GM12891 (cell line): Measurements from ENCODE around the gene DGKI.

Experiments
- DNase-seq: peaks from one replicate; pipeline ENCODE4 v3.0.0; 2011; ENCODE audit warnings: low spot score; ENCODE audit not compliant: insufficient read length
- FAIRE-seq: peaks from 2 replicates; lab custom pipeline; 2011; peaks lifted over from hg19 to GRCh38; lab: Jason Lieb, UNC
- PAX5 ChIP-seq: IDR thresholded peaks from 2 replicates; pipeline ENCODE4 v1.6.1; 2011; ENCODE audit warnings: low read length, moderate library complexity, mild to moderate bottlenecking; ENCODE audit not compliant: insufficient read depth, severe bottlenecking
- POLR2A ChIP-seq: IDR thresholded peaks from 2 replicates; pipeline ENCODE4 v1.6.1; 2011; ENCODE audit warnings: low read depth, low read length, control low read depth
- POLR2AphosphoS5 ChIP-seq: IDR thresholded peaks from 2 replicates; pipeline ENCODE4 v1.6.1; 2011; ENCODE audit warnings: low read depth, low read length, control low read depth
- POU2F2 ChIP-seq: IDR thresholded peaks from 2 replicates; pipeline ENCODE4 v1.6.1; 2011; ENCODE audit warnings: low read depth, mild to moderate bottlenecking, control low read depth, low read length, moderate library complexity
- SPI1 ChIP-seq: IDR thresholded peaks from 2 replicates; pipeline ENCODE4 v1.6.1; 2011; ENCODE audit warnings: low read depth, low read length, control low read depth
- TAF1 ChIP-seq: IDR thresholded peaks from 2 replicates; pipeline ENCODE4 v1.6.1; 2011; ENCODE audit warnings: low read depth, low read length, control low read depth

The DGKI gene

DNA sequence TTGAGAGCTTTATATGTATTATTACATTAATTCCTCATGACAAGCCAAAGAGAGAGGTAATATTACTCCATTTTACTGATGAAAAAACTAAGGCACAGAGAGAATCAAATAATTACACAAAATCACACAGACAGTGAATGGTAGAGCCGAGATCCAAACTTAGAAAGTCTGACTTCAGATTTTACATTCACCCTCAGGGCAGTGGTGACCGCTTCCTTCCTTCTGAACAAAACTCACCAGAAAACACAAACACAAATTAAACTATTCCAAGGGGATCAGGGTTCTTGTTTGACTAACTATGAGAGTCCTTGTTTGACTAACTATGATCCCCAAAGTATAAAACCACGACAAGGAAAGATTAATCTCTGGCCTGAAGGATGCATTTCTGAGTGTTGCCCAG is 435.3 kb downstream of the DGKI start:
- no peak for TF ChIP-seq PAX5
- no peak for TF ChIP-seq SPI1
- no peak for TF ChIP-seq POU2F2
- no peak for TF ChIP-seq POLR2AphosphoS5
- TF ChIP-seq TAF1: no peak
- TF ChIP-seq POLR2A: no peak
- FAIRE-seq (no peak), DNase-seq (no peak)

DNA sequence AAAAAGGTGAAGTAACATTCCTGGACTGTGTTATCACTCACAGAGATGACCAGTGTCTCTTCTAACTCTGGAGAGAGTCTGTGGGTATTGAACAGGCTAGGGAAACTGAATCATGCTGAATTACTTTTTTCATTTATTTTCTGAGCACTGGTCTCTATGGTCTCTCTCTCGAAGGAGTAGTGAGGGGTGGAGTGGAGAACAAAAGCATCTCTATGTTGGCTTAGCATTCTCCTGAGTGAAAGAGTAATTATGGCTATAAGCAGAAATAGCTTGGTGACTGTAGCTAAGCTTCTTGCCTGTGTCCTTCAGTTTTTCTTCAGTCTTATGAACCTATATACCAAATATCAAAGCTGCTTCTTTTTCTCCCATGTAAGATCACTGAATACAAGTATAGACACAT is 438.6 kb downstream of the DGKI start:
- DNase-seq (no peak), FAIRE-seq (no peak)
- TF ChIP-seq TAF1 (no peak), POLR2A (no peak), POU2F2 (no peak), POLR2AphosphoS5 (no peak), PAX5 (no peak), SPI1 (no peak)

DNA sequence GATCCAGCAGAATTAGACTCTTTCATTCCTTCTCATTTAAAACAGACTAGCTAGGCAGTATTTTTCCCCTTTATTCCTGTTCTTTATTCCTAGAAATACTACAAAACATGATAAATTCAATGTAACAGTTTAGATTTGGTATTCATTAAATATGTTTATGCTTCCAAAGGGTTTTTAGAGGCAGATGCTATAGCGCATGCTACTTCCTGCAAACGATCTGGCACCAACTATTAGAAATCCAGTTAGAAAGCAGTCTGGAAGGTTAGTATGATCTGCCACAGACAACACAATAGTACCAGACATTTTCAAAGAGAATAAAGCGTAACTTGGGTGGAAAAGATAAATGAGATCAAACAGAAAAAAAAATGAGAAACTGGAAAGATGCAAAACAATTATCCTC is 439.7 kb downstream of the DGKI start:
- FAIRE-seq: no peak
- DNase-seq: no peak
- TF ChIP-seq POLR2A: no peak
- no peak for TF ChIP-seq SPI1
- TF ChIP-seq POU2F2: no peak
- no peak for TF ChIP-seq POLR2AphosphoS5
- TF ChIP-seq PAX5: no peak
- no peak for TF ChIP-seq TAF1

DNA sequence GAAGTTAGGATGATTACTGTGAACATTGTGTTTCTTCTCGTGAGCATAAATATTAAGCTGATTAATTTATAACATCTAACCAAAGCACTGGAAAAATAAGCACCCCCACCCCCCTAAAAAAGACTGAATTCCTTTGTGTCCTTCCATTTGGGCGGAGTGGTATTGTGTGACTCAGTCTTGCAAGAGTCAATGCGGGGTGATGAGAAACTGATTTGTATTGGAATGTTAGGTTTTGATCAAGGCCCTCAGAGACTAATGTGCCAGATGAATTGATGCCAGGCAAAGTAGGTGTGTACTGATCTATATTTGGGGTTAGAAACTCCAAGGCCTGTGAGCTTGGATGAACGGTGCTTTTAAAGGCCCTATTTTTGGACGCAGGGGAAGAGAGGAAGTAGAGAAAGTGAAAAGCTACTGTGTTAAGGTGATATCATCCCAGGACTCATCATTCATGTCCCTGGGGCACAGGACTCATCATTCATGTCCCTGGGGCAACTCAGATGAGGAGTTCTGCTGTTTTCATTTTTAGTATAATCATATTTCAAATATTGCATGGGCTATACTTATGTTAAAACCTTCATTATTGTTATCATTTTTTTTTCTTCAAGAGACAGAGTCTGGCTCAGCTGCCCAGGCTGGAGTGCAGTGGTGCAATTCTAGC is 442.0 kb downstream of the DGKI start:
- TF ChIP-seq TAF1: no peak
- no peak for TF ChIP-seq POU2F2
- FAIRE-seq (no peak), DNase-seq (no peak)

DNA sequence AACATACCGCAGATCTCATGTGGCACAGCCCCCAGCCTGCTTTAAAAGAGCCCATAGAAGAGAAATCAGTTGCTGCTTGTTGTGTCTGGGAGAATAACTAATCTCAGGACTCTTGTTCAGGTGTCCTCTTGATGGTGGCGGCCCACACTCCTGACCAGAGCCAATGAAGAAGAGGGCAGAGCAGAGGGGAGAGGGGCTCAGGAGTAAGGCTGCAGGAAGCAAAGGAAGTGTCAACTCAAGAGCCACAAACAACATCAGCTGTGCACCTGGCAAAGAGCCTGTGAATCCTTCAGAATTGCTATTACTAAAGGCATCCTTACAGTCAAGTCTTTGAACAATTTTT is 443.4 kb downstream of the DGKI start:
- TF ChIP-seq PAX5 (no peak), POU2F2 (no peak), POLR2AphosphoS5 (no peak), POLR2A (no peak), TAF1 (no peak), SPI1 (no peak)
- DNase-seq: no peak
- no peak for FAIRE-seq

- TF ChIP-seq TAF1 (no peak), POLR2A (no peak), POLR2AphosphoS5 (no peak), SPI1 (no peak), POU2F2 (no peak), PAX5 (no peak)
- DNase-seq (no peak), FAIRE-seq (no peak)
These were observed 444.0 kb downstream of the DGKI start for GRCh38 chr7:137402536-137403352.

- TF ChIP-seq POLR2AphosphoS5 (no peak), POLR2A (no peak), SPI1 (no peak), POU2F2 (no peak), TAF1 (no peak), PAX5 (no peak)
- DNase-seq (no peak), FAIRE-seq (no peak)
These were observed 446.6 kb downstream of the DGKI start for GRCh38 chr7:137399827-137400823.

GRCh38 chr7:137396051-137396450 is 450.7 kb downstream of the DGKI start:
- no peak for DNase-seq
- TF ChIP-seq POU2F2: no peak
- TF ChIP-seq POLR2A: no peak
- TF ChIP-seq TAF1: no peak
- TF ChIP-seq POLR2AphosphoS5: no peak
- no peak for TF ChIP-seq SPI1
- TF ChIP-seq PAX5: no peak
- no peak for FAIRE-seq

- DNase-seq: no peak
- TF ChIP-seq PAX5: no peak
- TF ChIP-seq SPI1: no peak
- TF ChIP-seq POLR2AphosphoS5: no peak
- no peak for TF ChIP-seq POLR2A
- TF ChIP-seq POU2F2: no peak
- TF ChIP-seq TAF1: no peak
- no peak for FAIRE-seq
These were observed 451.4 kb downstream of the DGKI start for GRCh38 chr7:137395420-137395819.
